ENCODE results near the gene VPS13A.

VPS13A gene

GRCh38 chr9:77161966-77162365 lies 15.4 kb upstream of the VPS13A start:
- TF ChIP-seq CTCF (IDR thresholded peaks at IDR 0.05; ENCODE audit: low read depth, low read length, missing control alignments), result no peak
- in situ Hi-C loops (cut with HindIII; ENCODE audit: low pct_ligation_motif_present, low sequenced_read_pairs), result no loop called here
- Histone ChIP-seq H3K36me3 (replicated peaks) (no peaks in the 10 kb centered on the region), H3K27me3 (replicated peaks) (no peaks in the 10 kb centered on the region), H3K27ac (no peak overlapping the region), H3K4me3 (ENCODE audit: low read depth, low read length) (no peak overlapping the region)
- no peak for DNase-seq

GRCh38 chr9:77162366-77162765 lies 15.0 kb upstream of the VPS13A start:
- no peak for TF ChIP-seq CTCF (IDR thresholded peaks at IDR 0.05; ENCODE audit: low read depth, low read length, missing control alignments)
- Histone ChIP-seq H3K36me3 (replicated peaks) (no peaks in the 10 kb centered on the region), H3K27me3 (replicated peaks) (no peaks in the 10 kb centered on the region), H3K27ac (no peak overlapping the region), H3K4me3 (ENCODE audit: low read depth, low read length) (no peak overlapping the region)
- in situ Hi-C loops (cut with HindIII; ENCODE audit: low pct_ligation_motif_present, low sequenced_read_pairs), result no loop called here
- DNase-seq, result no peak

GRCh38 chr9:77163884-77164283 lies 13.4 kb upstream of the VPS13A start:
- no peak for TF ChIP-seq CTCF (IDR thresholded peaks at IDR 0.05; ENCODE audit: low read depth, low read length, missing control alignments)
- DNase-seq, result peak; percentile 13
- no peaks in the 10 kb centered on the region for H3K27me3 ChIP-seq (replicated peaks)
- no peaks in the 10 kb centered on the region for H3K36me3 ChIP-seq (replicated peaks)
- in situ Hi-C loops (cut with HindIII; ENCODE audit: low pct_ligation_motif_present, low sequenced_read_pairs), result no loop called here
- H3K27ac ChIP-seq, result no peak overlapping the region
- H3K4me3 ChIP-seq (ENCODE audit: low read depth, low read length), result no peak overlapping the region

DNA sequence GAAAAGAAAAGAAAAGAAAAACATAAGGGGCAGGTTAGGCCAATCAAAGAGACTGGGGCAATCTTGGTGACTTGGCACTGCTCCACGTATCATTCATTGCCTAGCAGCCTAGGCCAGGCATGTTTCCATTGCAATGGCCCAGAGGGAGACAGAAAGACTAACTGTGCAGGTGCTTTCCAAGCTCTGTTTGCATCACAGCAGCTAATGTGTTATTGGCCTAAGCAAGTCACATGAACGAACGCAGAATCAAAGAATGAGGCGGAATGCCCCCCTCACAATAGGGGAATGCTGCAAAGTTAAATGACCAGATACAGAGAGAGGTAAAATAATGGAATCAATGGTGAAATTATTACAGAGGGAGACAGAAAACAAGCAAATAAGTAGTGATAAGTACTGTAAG lies 11.1 kb upstream of the VPS13A start:
- Histone ChIP-seq H3K27ac (no peak overlapping the region), H3K36me3 (replicated peaks) (no peaks in the 10 kb centered on the region), H3K4me3 (ENCODE audit: low read depth, low read length) (no peak overlapping the region), H3K27me3 (replicated peaks) (no peaks in the 10 kb centered on the region)
- DNase-seq, result no peak
- no peak for TF ChIP-seq CTCF (IDR thresholded peaks at IDR 0.05; ENCODE audit: low read depth, low read length, missing control alignments)
- in situ Hi-C loops (cut with HindIII; ENCODE audit: low pct_ligation_motif_present, low sequenced_read_pairs), result no loop called here

- no peaks in the 10 kb centered on the region for H3K27me3 ChIP-seq (replicated peaks)
- no peak for TF ChIP-seq CTCF (IDR thresholded peaks at IDR 0.05; ENCODE audit: low read depth, low read length, missing control alignments)
- no peak overlapping the region for H3K4me3 ChIP-seq (ENCODE audit: low read depth, low read length)
- H3K36me3 ChIP-seq (replicated peaks), result no peaks in the 10 kb centered on the region
- no peak overlapping the region for H3K27ac ChIP-seq
- in situ Hi-C loops (cut with HindIII; ENCODE audit: low pct_ligation_motif_present, low sequenced_read_pairs), result no loop called here
- DNase-seq, result no peak
Measured at GRCh38 chr9:77170991-77171699, 6.2 kb upstream of the VPS13A start.

DNA sequence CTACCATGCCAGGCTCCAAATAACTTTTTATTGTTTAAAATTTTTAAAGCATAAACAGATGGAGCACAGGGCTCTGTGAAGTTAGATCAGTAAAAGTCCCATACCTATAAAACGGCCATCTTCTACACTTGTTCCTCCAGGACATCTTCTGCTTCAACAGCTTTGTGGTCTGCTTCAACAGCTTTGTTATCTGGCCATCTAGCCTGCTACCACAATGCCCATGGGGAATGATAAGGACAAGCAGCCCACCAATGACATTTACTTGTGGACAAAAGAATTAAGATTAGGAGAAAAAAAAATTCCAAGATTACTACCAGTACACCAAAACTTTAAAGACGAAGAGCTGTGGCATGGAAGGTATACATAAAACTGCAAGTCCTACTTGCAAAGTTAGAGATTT lies 2.2 kb upstream of the VPS13A start:
- TF ChIP-seq CTCF (IDR thresholded peaks at IDR 0.05; ENCODE audit: low read depth, low read length, missing control alignments), result no peak
- DNase-seq, result no peak
- no peak overlapping the region for H3K4me3 ChIP-seq (ENCODE audit: low read depth, low read length)
- in situ Hi-C loops (cut with HindIII; ENCODE audit: low pct_ligation_motif_present, low sequenced_read_pairs), result no loop called here
- no peaks in the 10 kb centered on the region for H3K27me3 ChIP-seq (replicated peaks)
- H3K36me3 ChIP-seq (replicated peaks), result no peaks in the 10 kb centered on the region
- H3K27ac ChIP-seq, result no peak overlapping the region

Measured in brain microvascular endothelial cell (primary cell).